ENCODE data around the gene BMX. TPM values are rescaled to one million over a fixed set of nuclear protein-coding genes. Genes with fewer than 3 reads are reported as not detected.

BMX gene
- total and polyA plus RNA-seq, 9 of the 15 experiments (the other 6 are each of a cell fraction or from before 2014, with no cell fraction given): 0.45 to 4.2 (median 1.8) TPM

GRCh38 chrX:15579778-15580747 lies 79.5 kb downstream of the BMX start (continued):
- TF ChIP-seq ZHX1 (conservative IDR thresholded peaks at IDR 0.05; ENCODE audit: low read length): no peak
- no peak for TF ChIP-seq ZNF592 (IDR thresholded peaks at IDR 0.05)
- TF ChIP-seq MAZ (CRISPR knock-in tag; conservative IDR thresholded peaks at IDR 0.05 in 1 of 2, IDR thresholded peaks at IDR 0.05 in 1 of 2): no peak
- TF ChIP-seq POLR2H (tag; IDR thresholded peaks at IDR 0.05; ENCODE audit: low read depth): no peak
- TF ChIP-seq TAF7 (tag; IDR thresholded peaks at IDR 0.05): no peak
- TF ChIP-seq LARP7 (IDR thresholded peaks at IDR 0.05): no peak
- 0 out of 2 replicates have a peak, but pooled peaks have one; percentile 28 for TF ChIP-seq ARID3A (IDR thresholded peaks at IDR 0.05; ENCODE audit: borderline replicate concordance, low read depth, low read length)
- TF ChIP-seq DDX20 (tag; IDR thresholded peaks at IDR 0.05; ENCODE audit: low read depth): no peak
- TF ChIP-seq RBM14 (IDR thresholded peaks at IDR 0.05; ENCODE audit: borderline replicate concordance, insufficient read depth, low read depth, low read length): no peak
- TF ChIP-seq GABPB1 (CRISPR knock-in tag; IDR thresholded peaks at IDR 0.05): no peak
- no peak for TF ChIP-seq E2F3 (CRISPR knock-in tag; IDR thresholded peaks at IDR 0.05)
- TF ChIP-seq ZNF197 (CRISPR knock-in tag; IDR thresholded peaks at IDR 0.05; ENCODE audit: low read depth): no peak
- no peak for TF ChIP-seq THAP7 (CRISPR knock-in tag; IDR thresholded peaks at IDR 0.05)
- no peak for TF ChIP-seq ELF2 (CRISPR knock-in tag; IDR thresholded peaks at IDR 0.05)
- TF ChIP-seq MTA1 (IDR thresholded peaks at IDR 0.05; ENCODE audit: borderline replicate concordance): no peak
- TF ChIP-seq NFE2L1 (tag; IDR thresholded peaks at IDR 0.05; ENCODE audit: borderline replicate concordance, low read depth): no peak
- peak; percentile 29; the same call in 1 of the 2 replicates for TF ChIP-seq HDAC2 (IDR thresholded peaks at IDR 0.05)
